GM10248 (cell line): ENCODE measurements around the gene GPD2.
A peak's percentile ranks its signal among the peaks of the same experiment; 100 is the strongest.

Experiments
- CTCF ChIA-PET: fragments of 300-600 bp; sonication (Branson Sonifier 250); formaldehyde crosslinking; extraction: SDS; loops from one replicate; lab custom pipeline; 2021; ENCODE audit warnings: antibody characterized with exemption; lab: Yijun Ruan, JAX
- POLR2A ChIA-PET: fragments of 350-650 bp; sonication (Branson Sonifier 250); formaldehyde crosslinking; extraction: SDS; loops from one replicate; lab custom pipeline; 2020; ENCODE audit warnings: antibody characterized with exemption; lab: Yijun Ruan, JAX
- DNase-seq: peaks from one replicate; pipeline ENCODE4 v3.0.0; 2012; ENCODE audit errors: extremely low spot score
- TF ChIP-seq, protein P1 (sequence below): IDR thresholded peaks from 2 replicates; pipeline ENCODE4 v1.5.1; 2012; ENCODE audit warnings: mild to moderate bottlenecking, low read depth; ENCODE audit errors: extremely low read depth, missing control alignments, control extremely low read depth

Gene GPD2

DNA sequence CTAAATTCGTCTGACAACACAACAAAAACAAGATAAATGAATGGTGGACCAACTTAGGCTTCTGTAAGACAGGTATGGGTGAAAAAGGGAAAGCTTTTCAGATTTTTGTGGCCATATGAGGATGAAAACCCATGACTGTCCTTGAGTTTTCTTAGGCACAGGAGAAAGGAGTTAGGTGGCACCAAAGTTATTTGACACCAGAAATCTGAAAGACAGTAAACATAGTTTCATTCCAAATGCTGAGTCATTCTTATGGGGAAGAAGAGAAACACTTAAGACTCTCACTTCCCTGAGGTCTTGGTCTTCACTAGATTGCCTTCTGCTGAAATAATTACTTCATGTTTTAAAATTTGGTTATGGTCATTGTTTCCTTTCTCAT, 5.2 kb upstream of the GPD2 start:
- POLR2A ChIA-PET, result interaction anchor here (1.4 kb wide), 1 partner anchor 89 kb away, joined by 4 read pairs; no protein-coding TSS in a partner anchor
- DNase-seq, result peak; percentile 64
- TF ChIP-seq, protein P1, sequence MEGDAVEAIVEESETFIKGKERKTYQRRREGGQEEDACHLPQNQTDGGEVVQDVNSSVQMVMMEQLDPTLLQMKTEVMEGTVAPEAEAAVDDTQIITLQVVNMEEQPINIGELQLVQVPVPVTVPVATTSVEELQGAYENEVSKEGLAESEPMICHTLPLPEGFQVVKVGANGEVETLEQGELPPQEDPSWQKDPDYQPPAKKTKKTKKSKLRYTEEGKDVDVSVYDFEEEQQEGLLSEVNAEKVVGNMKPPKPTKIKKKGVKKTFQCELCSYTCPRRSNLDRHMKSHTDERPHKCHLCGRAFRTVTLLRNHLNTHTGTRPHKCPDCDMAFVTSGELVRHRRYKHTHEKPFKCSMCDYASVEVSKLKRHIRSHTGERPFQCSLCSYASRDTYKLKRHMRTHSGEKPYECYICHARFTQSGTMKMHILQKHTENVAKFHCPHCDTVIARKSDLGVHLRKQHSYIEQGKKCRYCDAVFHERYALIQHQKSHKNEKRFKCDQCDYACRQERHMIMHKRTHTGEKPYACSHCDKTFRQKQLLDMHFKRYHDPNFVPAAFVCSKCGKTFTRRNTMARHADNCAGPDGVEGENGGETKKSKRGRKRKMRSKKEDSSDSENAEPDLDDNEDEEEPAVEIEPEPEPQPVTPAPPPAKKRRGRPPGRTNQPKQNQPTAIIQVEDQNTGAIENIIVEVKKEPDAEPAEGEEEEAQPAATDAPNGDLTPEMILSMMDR, result no peak
- CTCF ChIA-PET, result interaction anchor here (1.0 to 2.5 kb wide), 6 partner anchors 11 to 157 kb away, joined by 3 to 10 read pairs (median 4); no protein-coding TSS in a partner anchor

DNA sequence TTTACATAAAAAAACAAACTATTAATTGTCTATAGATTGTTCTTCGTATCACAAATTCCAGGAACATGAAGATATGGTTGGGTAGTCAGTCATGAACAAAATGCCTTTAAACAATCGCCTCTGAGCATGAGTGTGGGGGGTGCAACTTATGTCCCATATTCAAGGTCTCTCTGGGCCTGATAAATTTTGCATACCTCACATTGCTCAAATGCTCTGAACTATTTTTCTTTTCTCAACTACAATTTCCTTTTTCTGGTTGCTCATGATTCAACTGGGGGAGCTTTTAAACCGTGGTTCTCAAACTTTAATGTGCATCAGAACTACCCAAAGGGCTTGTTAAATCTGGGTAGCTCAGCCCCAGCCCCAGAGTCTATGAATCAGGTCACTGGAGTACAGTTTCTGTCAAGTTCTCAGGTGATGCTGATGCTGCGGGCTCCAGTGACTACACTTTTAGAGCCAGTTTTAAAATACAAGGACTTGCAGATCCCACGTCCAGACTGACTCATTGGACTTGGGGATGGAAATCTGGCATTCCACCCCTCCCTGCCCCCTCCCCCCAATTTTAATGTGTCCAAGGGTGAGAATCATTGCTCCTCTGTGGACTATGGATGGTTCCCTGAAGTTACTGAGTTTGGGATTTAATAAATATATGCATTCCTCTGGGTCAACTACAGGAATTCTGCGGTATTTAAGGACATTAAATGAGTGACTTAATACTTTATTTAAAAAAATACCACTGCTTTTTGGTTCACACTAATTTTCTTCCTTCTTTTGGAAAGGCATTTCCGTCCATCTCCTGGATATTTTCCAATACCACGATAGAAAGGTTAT, 1.5 kb upstream of the GPD2 start:
- ChIA-PET POLR2A (no interaction called here), CTCF (interaction anchor here (0.9 to 1.5 kb wide), 4 partner anchors 10 to 100 kb away, joined by 3 read pairs; no protein-coding TSS in a partner anchor)
- TF ChIP-seq, protein P1, result no peak
- DNase-seq, result peak; percentile 20

DNA sequence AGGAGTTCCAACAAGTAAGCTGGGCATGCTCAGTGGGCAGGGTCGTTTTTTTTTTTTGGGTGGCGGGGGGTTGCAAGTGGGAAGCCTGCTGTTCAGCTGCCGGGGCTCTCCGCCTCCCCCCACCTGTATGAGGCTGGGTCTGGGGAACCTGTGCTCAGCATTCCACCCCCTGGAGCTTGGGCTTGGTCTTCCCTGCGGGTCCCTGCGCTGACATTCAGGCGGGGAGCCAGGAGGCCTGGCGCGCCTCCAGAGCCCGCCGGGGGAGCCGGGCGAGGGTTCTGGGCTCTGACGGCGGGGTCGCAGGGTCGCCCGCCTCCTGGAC, 822 bp upstream of the GPD2 start:
- TF ChIP-seq, protein P1, result no peak
- DNase-seq, result no peak
- CTCF ChIA-PET, result interaction anchor here (0.9 to 1.0 kb wide), 2 partner anchors 9 to 51 kb away, joined by 3 read pairs; no protein-coding TSS in a partner anchor
- POLR2A ChIA-PET, result interaction anchor here (0.6 kb wide), 1 partner anchor 971 kb away, joined by 4 read pairs; no protein-coding TSS in a partner anchor

DNA sequence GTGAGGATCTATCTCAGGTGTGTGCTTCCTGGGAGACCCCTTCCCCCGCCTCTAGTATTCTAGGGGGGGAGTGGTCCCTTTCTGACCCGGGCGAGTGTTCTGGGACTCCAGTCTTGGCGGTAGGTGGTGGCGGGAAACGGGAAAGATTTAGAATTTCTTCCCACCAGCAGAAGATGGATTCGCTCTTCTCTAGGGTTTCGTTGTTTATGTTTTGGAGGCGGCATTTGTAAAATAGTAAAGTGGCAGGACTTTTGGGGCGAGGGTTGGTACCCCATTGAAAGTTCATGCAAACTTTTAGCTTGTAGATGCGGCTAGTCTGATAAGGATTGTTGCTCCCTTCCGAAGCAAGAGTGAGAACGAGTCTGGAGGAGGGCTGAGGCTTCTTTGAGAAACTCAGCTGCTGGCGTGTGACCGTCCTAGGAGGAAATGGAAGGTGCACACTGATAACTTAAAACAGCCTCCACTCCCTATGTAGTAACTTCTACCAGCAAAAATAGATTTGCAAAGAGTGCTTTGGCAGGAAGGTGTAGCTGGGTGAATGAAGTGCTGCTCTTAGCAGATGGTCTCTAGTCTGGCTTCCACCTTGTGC, 412 bp downstream of the GPD2 start:
- TF ChIP-seq, protein P1, result no peak
- ChIA-PET CTCF (interaction anchor here (0.9 to 1.9 kb wide), 5 partner anchors 10 to 102 kb away, joined by 3 to 9 read pairs (median 4); no protein-coding TSS in a partner anchor), POLR2A (interaction anchor here (0.5 to 0.9 kb wide), 2 partner anchors 94 to 102 kb away, joined by 3 read pairs; no protein-coding TSS in a partner anchor)
- peak; percentile 55 for DNase-seq

DNA sequence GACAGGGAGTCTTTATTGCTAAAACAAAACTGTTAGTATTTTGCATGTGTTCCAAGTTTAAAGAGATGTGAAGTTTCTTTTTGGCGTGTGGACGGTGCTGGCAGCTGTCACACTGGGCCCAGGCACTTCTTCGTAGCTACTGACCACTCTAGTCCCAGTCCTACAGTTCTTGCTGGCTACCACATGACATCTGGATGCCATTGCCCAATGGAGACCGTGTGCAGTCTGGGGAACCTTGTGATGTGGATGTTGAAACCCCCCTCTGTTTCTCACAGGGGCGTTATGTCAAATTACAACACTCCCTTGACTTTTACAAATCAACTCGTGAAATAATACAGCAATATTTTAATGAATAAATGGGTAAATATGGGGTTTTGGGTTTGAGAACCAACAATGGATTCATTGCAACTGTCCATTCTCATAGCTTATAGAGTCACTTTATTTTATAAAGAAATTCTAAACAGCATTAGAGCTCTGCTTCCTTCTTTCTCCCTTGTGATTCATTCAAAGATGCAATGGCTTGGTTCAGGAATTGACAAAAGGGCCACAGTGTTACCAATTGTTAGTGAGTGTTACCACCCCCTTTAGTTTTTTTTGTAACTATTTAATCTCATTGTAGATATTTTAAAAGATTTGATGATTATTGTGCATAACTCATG, 1.2 kb downstream of the GPD2 start:
- TF ChIP-seq, protein P1, result no peak
- ChIA-PET CTCF (interaction anchor here (0.9 to 2.1 kb wide), 9 partner anchors 9 to 106 kb away, joined by 3 to 9 read pairs (median 4); no protein-coding TSS in a partner anchor), POLR2A (interaction anchor here (0.5 kb wide), 1 partner anchor 103 kb away, joined by 3 read pairs; no protein-coding TSS in a partner anchor)
- DNase-seq, result no peak
